Measurements from ENCODE around the gene TEX28. TPM values are rescaled to one million over a fixed set of nuclear protein-coding genes. Genes with fewer than 3 reads are reported as not detected.

The TEX28 gene
- polyA plus RNA-seq, 2 of the 4 experiments (the other 2 are of a cell fraction): not detected

DNA sequence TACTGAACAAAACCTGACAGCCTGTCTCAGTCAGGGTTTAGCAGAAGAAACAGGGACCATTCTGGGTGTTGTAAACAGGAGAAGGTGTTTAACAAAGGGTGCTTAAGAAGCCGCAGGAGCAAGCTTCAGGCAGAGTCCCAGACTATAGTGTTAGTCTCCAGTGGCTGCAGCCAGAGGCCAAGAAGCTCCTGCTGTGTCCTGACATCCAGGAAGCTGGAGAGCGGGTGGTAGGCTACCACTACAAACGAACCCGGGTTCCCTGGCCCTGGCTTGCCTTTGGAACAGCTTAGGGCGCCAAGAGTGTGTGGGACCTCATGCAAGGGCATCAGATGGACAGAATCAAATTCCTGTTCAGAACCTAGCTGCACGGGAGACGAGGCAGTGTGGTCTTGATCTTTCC lies 28.6 kb upstream of the TEX28 start:
- no peak; a peak in 1 of 6 replicates for ATAC-seq
- 32% methylated on average over 7 of the region's 7 CpGs for WGBS (ENCODE audit: missing lambda C conversion rate)
- POLR2A ChIA-PET: no interaction called here
- TF ChIP-seq, protein P1, sequence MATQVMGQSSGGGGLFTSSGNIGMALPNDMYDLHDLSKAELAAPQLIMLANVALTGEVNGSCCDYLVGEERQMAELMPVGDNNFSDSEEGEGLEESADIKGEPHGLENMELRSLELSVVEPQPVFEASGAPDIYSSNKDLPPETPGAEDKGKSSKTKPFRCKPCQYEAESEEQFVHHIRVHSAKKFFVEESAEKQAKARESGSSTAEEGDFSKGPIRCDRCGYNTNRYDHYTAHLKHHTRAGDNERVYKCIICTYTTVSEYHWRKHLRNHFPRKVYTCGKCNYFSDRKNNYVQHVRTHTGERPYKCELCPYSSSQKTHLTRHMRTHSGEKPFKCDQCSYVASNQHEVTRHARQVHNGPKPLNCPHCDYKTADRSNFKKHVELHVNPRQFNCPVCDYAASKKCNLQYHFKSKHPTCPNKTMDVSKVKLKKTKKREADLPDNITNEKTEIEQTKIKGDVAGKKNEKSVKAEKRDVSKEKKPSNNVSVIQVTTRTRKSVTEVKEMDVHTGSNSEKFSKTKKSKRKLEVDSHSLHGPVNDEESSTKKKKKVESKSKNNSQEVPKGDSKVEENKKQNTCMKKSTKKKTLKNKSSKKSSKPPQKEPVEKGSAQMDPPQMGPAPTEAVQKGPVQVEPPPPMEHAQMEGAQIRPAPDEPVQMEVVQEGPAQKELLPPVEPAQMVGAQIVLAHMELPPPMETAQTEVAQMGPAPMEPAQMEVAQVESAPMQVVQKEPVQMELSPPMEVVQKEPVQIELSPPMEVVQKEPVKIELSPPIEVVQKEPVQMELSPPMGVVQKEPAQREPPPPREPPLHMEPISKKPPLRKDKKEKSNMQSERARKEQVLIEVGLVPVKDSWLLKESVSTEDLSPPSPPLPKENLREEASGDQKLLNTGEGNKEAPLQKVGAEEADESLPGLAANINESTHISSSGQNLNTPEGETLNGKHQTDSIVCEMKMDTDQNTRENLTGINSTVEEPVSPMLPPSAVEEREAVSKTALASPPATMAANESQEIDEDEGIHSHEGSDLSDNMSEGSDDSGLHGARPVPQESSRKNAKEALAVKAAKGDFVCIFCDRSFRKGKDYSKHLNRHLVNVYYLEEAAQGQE (IDR thresholded peaks at IDR 0.05): no peak
- TF ChIP-seq, protein P2, sequence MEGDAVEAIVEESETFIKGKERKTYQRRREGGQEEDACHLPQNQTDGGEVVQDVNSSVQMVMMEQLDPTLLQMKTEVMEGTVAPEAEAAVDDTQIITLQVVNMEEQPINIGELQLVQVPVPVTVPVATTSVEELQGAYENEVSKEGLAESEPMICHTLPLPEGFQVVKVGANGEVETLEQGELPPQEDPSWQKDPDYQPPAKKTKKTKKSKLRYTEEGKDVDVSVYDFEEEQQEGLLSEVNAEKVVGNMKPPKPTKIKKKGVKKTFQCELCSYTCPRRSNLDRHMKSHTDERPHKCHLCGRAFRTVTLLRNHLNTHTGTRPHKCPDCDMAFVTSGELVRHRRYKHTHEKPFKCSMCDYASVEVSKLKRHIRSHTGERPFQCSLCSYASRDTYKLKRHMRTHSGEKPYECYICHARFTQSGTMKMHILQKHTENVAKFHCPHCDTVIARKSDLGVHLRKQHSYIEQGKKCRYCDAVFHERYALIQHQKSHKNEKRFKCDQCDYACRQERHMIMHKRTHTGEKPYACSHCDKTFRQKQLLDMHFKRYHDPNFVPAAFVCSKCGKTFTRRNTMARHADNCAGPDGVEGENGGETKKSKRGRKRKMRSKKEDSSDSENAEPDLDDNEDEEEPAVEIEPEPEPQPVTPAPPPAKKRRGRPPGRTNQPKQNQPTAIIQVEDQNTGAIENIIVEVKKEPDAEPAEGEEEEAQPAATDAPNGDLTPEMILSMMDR (IDR thresholded peaks at IDR 0.05): no peak
- TF ChIP-seq, protein P3, sequence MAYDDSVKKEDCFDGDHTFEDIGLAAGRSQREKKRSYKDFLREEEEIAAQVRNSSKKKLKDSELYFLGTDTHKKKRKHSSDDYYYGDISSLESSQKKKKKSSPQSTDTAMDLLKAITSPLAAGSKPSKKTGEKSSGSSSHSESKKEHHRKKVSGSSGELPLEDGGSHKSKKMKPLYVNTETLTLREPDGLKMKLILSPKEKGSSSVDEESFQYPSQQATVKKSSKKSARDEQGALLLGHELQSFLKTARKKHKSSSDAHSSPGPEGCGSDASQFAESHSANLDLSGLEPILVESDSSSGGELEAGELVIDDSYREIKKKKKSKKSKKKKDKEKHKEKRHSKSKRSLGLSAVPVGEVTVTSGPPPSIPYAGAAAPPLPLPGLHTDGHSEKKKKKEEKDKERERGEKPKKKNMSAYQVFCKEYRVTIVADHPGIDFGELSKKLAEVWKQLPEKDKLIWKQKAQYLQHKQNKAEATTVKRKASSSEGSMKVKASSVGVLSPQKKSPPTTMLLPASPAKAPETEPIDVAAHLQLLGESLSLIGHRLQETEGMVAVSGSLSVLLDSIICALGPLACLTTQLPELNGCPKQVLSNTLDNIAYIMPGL (CRISPR knock-in tag; IDR thresholded peaks at IDR 0.05; ENCODE audit: borderline replicate concordance): no peak
- TF ChIP-seq HEYL (CRISPR knock-in tag; IDR thresholded peaks at IDR 0.05): no peak
- no peak for TF ChIP-seq RNF2 (IDR thresholded peaks at IDR 0.05; ENCODE audit: borderline replicate concordance, low read depth)
- DNase-seq (ENCODE audit: low read depth in 1 of 2, low spot score in 1 of 2): no peak
- Histone ChIP-seq H3K4me3 (no peak overlapping the region), H3K4me2 (no peak overlapping the region), H3K27ac (no peak overlapping the region), H3K9me3 (no peaks in the 10 kb centered on the region), H3K4me1 (no peaks in the 10 kb centered on the region)
- FAIRE-seq: no peak
- CTCF ChIA-PET: interaction anchor here (0.6 to 0.7 kb wide), 2 partner anchors 12 to 198 kb away, joined by 3 read pairs; no protein-coding TSS in a partner anchor

DNA sequence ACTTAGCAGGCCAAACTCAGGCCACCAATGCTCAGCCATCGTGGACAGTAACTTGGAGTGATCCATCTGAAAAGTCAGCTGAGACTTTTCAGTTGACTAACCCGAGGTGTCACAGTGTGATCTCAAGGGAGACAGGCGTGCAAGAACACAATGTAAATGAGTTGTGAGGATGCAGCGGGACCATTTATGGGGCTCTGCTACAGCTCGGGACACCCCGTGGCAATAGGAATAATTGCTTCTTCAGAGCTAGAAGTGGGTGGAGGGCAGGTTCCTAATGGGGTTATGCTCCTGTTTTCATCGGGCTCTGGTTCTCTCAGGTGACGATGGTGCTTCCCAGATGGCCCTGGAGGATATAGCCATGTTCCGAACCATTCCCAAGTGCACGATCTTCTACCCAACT lies 28.0 kb upstream of the TEX28 start:
- TF ChIP-seq, protein P4, sequence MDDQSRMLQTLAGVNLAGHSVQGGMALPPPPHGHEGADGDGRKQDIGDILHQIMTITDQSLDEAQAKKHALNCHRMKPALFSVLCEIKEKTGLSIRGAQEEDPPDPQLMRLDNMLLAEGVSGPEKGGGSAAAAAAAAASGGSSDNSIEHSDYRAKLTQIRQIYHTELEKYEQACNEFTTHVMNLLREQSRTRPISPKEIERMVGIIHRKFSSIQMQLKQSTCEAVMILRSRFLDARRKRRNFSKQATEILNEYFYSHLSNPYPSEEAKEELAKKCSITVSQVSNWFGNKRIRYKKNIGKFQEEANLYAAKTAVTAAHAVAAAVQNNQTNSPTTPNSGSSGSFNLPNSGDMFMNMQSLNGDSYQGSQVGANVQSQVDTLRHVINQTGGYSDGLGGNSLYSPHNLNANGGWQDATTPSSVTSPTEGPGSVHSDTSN (IDR thresholded peaks at IDR 0.05): no peak
- TF ChIP-seq JUNB (IDR thresholded peaks at IDR 0.05): no peak
- no peak for TF ChIP-seq JUN (IDR thresholded peaks at IDR 0.05)
- TF ChIP-seq, protein P5, sequence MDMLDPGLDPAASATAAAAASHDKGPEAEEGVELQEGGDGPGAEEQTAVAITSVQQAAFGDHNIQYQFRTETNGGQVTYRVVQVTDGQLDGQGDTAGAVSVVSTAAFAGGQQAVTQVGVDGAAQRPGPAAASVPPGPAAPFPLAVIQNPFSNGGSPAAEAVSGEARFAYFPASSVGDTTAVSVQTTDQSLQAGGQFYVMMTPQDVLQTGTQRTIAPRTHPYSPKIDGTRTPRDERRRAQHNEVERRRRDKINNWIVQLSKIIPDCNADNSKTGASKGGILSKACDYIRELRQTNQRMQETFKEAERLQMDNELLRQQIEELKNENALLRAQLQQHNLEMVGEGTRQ (IDR thresholded peaks at IDR 0.05): no peak
- TF ChIP-seq PHF8 (IDR thresholded peaks at IDR 0.05; ENCODE audit: borderline replicate concordance, low read depth): no peak
- TF ChIP-seq KDM1A (IDR thresholded peaks at IDR 0.05; ENCODE audit: low read depth): no peak
- no peak for TF ChIP-seq HOXA7 (CRISPR knock-in tag; IDR thresholded peaks at IDR 0.05)
- TF ChIP-seq, protein P1 (IDR thresholded peaks at IDR 0.05): no peak
- TF ChIP-seq SREBF2 (IDR thresholded peaks at IDR 0.05): no peak
- no peak for TF ChIP-seq POLR2A (IDR thresholded peaks at IDR 0.05; ENCODE audit: low read length)
- TF ChIP-seq GATA3 (IDR thresholded peaks at IDR 0.05; ENCODE audit: borderline replicate concordance): no peak
- TF ChIP-seq, protein P6, sequence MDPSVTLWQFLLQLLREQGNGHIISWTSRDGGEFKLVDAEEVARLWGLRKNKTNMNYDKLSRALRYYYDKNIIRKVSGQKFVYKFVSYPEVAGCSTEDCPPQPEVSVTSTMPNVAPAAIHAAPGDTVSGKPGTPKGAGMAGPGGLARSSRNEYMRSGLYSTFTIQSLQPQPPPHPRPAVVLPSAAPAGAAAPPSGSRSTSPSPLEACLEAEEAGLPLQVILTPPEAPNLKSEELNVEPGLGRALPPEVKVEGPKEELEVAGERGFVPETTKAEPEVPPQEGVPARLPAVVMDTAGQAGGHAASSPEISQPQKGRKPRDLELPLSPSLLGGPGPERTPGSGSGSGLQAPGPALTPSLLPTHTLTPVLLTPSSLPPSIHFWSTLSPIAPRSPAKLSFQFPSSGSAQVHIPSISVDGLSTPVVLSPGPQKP (IDR thresholded peaks at IDR 0.05; ENCODE audit: low read depth, low read length): no peak
- TF ChIP-seq RNF2 (IDR thresholded peaks at IDR 0.05; ENCODE audit: borderline replicate concordance, low read depth): no peak
- no peak for TF ChIP-seq RAD21 (conservative IDR thresholded peaks at IDR 0.05 in 1 of 2, IDR thresholded peaks at IDR 0.05 in 1 of 2)
- no peak for TF ChIP-seq ZFP36 (IDR thresholded peaks at IDR 0.05; ENCODE audit: borderline replicate concordance, partially characterized antibody)
- no peak for TF ChIP-seq HOXB13 (CRISPR knock-in tag; IDR thresholded peaks at IDR 0.05; ENCODE audit: low read depth)
- no peak for TF ChIP-seq ZC3H11A (IDR thresholded peaks at IDR 0.05)
- no peak for TF ChIP-seq HEYL (CRISPR knock-in tag; IDR thresholded peaks at IDR 0.05)
- TF ChIP-seq FOXS1 (CRISPR knock-in tag; IDR thresholded peaks at IDR 0.05): no peak
- H3K27ac ChIP-seq: no peak overlapping the region
- ATAC-seq: peak; percentile 56 to 61; a peak in 5 of 6 replicates
- no peak for FAIRE-seq
- H3K4me2 ChIP-seq: no peak overlapping the region
- WGBS (ENCODE audit: missing lambda C conversion rate): 52% methylated on average over 10 of the region's 10 CpGs
- H3K4me1 ChIP-seq: no peaks in the 10 kb centered on the region
- POLR2A ChIA-PET: no interaction called here
- CTCF ChIA-PET: interaction anchor here (0.6 to 0.8 kb wide), 3 partner anchors 9 to 197 kb away, joined by 3 read pairs; no protein-coding TSS in a partner anchor
- H3K9me3 ChIP-seq: no peaks in the 10 kb centered on the region
- DNase-seq (ENCODE audit: low read depth in 1 of 2, low spot score in 1 of 2): no peak
- no peak overlapping the region for H3K4me3 ChIP-seq
